Tibial nerve (tissue), 3 donors: ENCODE data around the gene COL27A1.

ENCODE experiments used
- POLR2A ChIP-seq, 2 donors: fragments of 450-650 bp; IDR thresholded peaks; one replicate each; pipeline ENCODE4 v1.6.1; 2017; ENCODE audit warnings: antibody characterized with exemption in 2 of 2, mild to moderate bottlenecking in 2 of 2, moderate library complexity in 2 of 2
- TF ChIP-seq, protein P1 (sequence below), 5 experiments: fragments of 200-600 bp in 3 of 5; fragments of 450-650 bp in 2 of 5; sonication (generic) in 3 of 5; IDR thresholded peaks; one replicate each; pipeline ENCODE4 v1.5.1; 2016 to 2019; ENCODE audit warnings: antibody characterized with exemption in 5 of 5, mild to moderate bottlenecking in 3 of 5, moderate library complexity in 2 of 5

DNA sequence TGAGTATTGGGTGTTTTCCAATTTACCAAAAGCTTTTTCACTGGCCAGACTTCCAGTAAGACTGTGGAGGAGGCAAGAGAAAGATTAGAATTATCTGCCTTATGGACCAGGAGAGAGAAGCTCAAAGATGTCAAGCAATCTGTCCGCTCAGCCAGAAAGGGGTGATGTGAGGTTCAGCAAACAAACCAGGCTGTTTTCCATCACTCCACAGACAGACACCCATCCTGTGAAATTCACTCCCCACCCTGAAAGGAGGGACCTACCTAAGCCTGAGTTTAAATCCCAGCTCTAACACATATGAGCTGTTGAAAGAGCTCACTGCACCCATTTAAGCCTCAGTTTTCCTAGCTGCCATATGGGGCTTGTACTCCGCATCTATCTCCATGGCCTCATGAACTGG is 14.9 kb upstream of the COL27A1 start:
- TF ChIP-seq, protein P1, sequence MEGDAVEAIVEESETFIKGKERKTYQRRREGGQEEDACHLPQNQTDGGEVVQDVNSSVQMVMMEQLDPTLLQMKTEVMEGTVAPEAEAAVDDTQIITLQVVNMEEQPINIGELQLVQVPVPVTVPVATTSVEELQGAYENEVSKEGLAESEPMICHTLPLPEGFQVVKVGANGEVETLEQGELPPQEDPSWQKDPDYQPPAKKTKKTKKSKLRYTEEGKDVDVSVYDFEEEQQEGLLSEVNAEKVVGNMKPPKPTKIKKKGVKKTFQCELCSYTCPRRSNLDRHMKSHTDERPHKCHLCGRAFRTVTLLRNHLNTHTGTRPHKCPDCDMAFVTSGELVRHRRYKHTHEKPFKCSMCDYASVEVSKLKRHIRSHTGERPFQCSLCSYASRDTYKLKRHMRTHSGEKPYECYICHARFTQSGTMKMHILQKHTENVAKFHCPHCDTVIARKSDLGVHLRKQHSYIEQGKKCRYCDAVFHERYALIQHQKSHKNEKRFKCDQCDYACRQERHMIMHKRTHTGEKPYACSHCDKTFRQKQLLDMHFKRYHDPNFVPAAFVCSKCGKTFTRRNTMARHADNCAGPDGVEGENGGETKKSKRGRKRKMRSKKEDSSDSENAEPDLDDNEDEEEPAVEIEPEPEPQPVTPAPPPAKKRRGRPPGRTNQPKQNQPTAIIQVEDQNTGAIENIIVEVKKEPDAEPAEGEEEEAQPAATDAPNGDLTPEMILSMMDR (IDR thresholded peaks at IDR 0.05): no peak
- no peak for TF ChIP-seq POLR2A (IDR thresholded peaks at IDR 0.05)
